ENCODE data around the gene ZNF444. TPM values are rescaled to one million over a fixed set of nuclear protein-coding genes. Genes with fewer than 3 reads are reported as not detected.

The ZNF444 gene
- total RNA-seq, 1 experiment from 2014 or later, result 40.0 TPM

- ATAC-seq (peak; percentile 56; the same call in 1 of the 2 replicates), DNase-seq (no peak)
- H4K20me1 ChIP-seq (ENCODE audit: low read length), result peaks cover 75% of the 10 kb centered on the region
- H3K4me1 ChIP-seq (ENCODE audit: insufficient read depth, low read length), result no peaks in the 10 kb centered on the region
- H3K36me3 ChIP-seq (ENCODE audit: low read depth, low read length), result peaks cover 10% of the 10 kb centered on the region; the same call in 1 of the 2 replicates
- intact Hi-C loops (cut with micrococcal nuclease), result no loop called here
- H3K79me2 ChIP-seq (ENCODE audit: low read length), result peaks cover 100% of the 10 kb centered on the region
- no peak overlapping the region for H3K4me3 ChIP-seq (ENCODE audit: low read length)
- BruUV-seq (replicated peaks), result no TSS peak
- no peaks in the 10 kb centered on the region for H3K9me3 ChIP-seq (ENCODE audit: low read length)
- H3K4me2 ChIP-seq (ENCODE audit: low read length), result no peak overlapping the region
- no peak overlapping the region for H3K9ac ChIP-seq (ENCODE audit: low read length)
- POLR2A ChIA-PET (ENCODE audit: unreplicated experiment), result no interaction called here
- no peaks in the 10 kb centered on the region for H3F3A ChIP-seq (ENCODE audit: low read length, unreplicated experiment)
- no peak overlapping the region for H2AFZ ChIP-seq (ENCODE audit: low read length)
- H3K9me2 ChIP-seq (replicated peaks; ENCODE audit: low read length), result no peaks in the 10 kb centered on the region
- CTCF ChIA-PET, result no interaction called here
- no peak overlapping the region for H3K27ac ChIP-seq (ENCODE audit: low read length)
- TF ChIP-seq CTCF (conservative IDR thresholded peaks at IDR 0.05; ENCODE audit: low read depth, low read length), result no peak
- TF ChIP-seq EZH2 (IDR thresholded peaks at IDR 0.05; ENCODE audit: low read length, unreplicated experiment), result no peak
- no peak for TF ChIP-seq EZH2phosphoT487 (IDR thresholded peaks at IDR 0.05; ENCODE audit: borderline replicate concordance, low read length)
- H3K27me3 ChIP-seq (ENCODE audit: low read length), result no peaks in the 10 kb centered on the region
Observed at GRCh38 chr19:56110515-56111448, 30.3 kb upstream of the ZNF444 start.

GRCh38 chr19:56111601-56112312 is 29.3 kb upstream of the ZNF444 start:
- Histone ChIP-seq H4K20me1 (ENCODE audit: low read length) (peaks cover 71% of the 10 kb centered on the region), H3F3A (ENCODE audit: low read length, unreplicated experiment) (no peaks in the 10 kb centered on the region), H2AFZ (ENCODE audit: low read length) (no peak overlapping the region), H3K79me2 (ENCODE audit: low read length) (peaks cover 100% of the 10 kb centered on the region), H3K9me2 (replicated peaks; ENCODE audit: low read length) (no peaks in the 10 kb centered on the region), H3K27ac (ENCODE audit: low read length) (no peak overlapping the region), H3K27me3 (ENCODE audit: low read length) (no peaks in the 10 kb centered on the region), H3K4me1 (ENCODE audit: insufficient read depth, low read length) (no peaks in the 10 kb centered on the region), H3K4me3 (ENCODE audit: low read length) (no peak overlapping the region), H3K36me3 (ENCODE audit: low read depth, low read length) (peaks cover 3% of the 10 kb centered on the region; the same call in 1 of the 2 replicates), H3K4me2 (ENCODE audit: low read length) (no peak overlapping the region), H3K9ac (ENCODE audit: low read length) (no peak overlapping the region), H3K9me3 (ENCODE audit: low read length) (no peaks in the 10 kb centered on the region)
- DNase-seq (no peak), ATAC-seq (no peak; the same call in 1 of the 2 replicates)
- ChIA-PET CTCF (no interaction called here), POLR2A (ENCODE audit: unreplicated experiment) (interaction anchor here (0.6 kb wide), 1 partner anchor 9 kb away, joined by 4 read pairs; no protein-coding TSS in a partner anchor)
- BruUV-seq (replicated peaks), result no TSS peak
- intact Hi-C loops (cut with micrococcal nuclease), result no loop called here
- no peak for TF ChIP-seq CTCF (conservative IDR thresholded peaks at IDR 0.05; ENCODE audit: low read depth, low read length)
- TF ChIP-seq EZH2phosphoT487 (IDR thresholded peaks at IDR 0.05; ENCODE audit: borderline replicate concordance, low read length), result no peak
- TF ChIP-seq EZH2 (IDR thresholded peaks at IDR 0.05; ENCODE audit: low read length, unreplicated experiment), result no peak
